Upper lobe of left lung (tissue), 6 donors: ENCODE data around the gene MYO1E. TPM values are rescaled to one million over a fixed set of nuclear protein-coding genes. Genes with fewer than 3 reads are reported as not detected.

ENCODE experiments used
- ATAC-seq, 2 donors: fragments of 200-7000 bp; cut with Tn5 transposase; one replicate each; pipeline ENCODE4 v1.9.1; 2022; ENCODE audit warnings: mild to moderate bottlenecking in 2 of 2, moderate library complexity in 2 of 2; ENCODE audit not compliant: low FRiP score in 2 of 2
- DNase-seq, 2 donors: peaks; one replicate each; pipeline ENCODE4 v3.0.0-alpha.2; 2019 to 2020
- H3K27ac ChIP-seq, 4 donors: fragments of 200-600 bp; sonication (generic); one replicate each; pipeline ENCODE4 v1.5.1; 2016 to 2019
- H3K27me3 ChIP-seq, 4 donors: fragments of 200-600 bp; sonication (generic); one replicate each; pipeline ENCODE4 v1.5.1; 2017 to 2019
- H3K36me3 ChIP-seq, 4 donors: fragments of 200-600 bp; sonication (generic); one replicate each; pipeline ENCODE4 v1.5.1; 2016 to 2019
- H3K4me1 ChIP-seq, 4 donors: fragments of 200-600 bp; sonication (generic); one replicate each; pipeline ENCODE4 v1.5.1; 2018 to 2019
- H3K4me3 ChIP-seq, 4 donors: fragments of 200-600 bp; sonication (generic); one replicate each; pipeline ENCODE4 v1.5.1; 2017 to 2019; ENCODE audit warnings: mild to moderate bottlenecking in 2 of 4, moderate library complexity in 1 of 4
- H3K9me3 ChIP-seq, 4 donors: fragments of 200-600 bp; sonication (generic); one replicate each; pipeline ENCODE4 v1.5.1; 2018 to 2019
- EP300 ChIP-seq, 4 donors: sonication (generic); formaldehyde crosslinking; IDR thresholded peaks; one replicate each; pipeline ENCODE4 v1.5.1; 2017; ENCODE audit warnings: antibody characterized with exemption in 4 of 4, control low read depth in 2 of 4
- POLR2A ChIP-seq, 4 donors: fragments of 450-650 bp; IDR thresholded peaks; one replicate each; pipeline ENCODE4 v1.5.1; 2016 to 2017; ENCODE audit warnings: antibody characterized with exemption in 4 of 4, mild to moderate bottlenecking in 2 of 4
- POLR2AphosphoS5 ChIP-seq, 2 donors: sonication (generic); formaldehyde crosslinking; IDR thresholded peaks; one replicate each; pipeline ENCODE4 v1.5.1; 2017; ENCODE audit warnings: antibody characterized with exemption in 2 of 2
- WGBS, 2 donors: methylation state at CpG; one replicate each; pipeline ENCODE4 v1.1.5; 2017 to 2018; 5-methylcytosine and 5-hydroxymethylcytosine counted together
- total RNA-seq, 6 donors: library from RNA; depleted of rRNA in 4 of 6; stranded (reverse); fragments of >200 nt in 4 of 6; gene quantifications; one replicate each; pipeline versions ENCODE4 v1.1.0 to v1.2.1, GENCODE V29; 2016 to 2021
- TF ChIP-seq, protein P1 (sequence below), 6 experiments: fragments of 450-650 bp in 4 of 6; fragments of 200-600 bp in 2 of 6; sonication (generic) in 2 of 6; IDR thresholded peaks; one replicate each; pipeline ENCODE4 v1.5.1; 2016 to 2019; ENCODE audit warnings: antibody characterized with exemption in 6 of 6
- donor health status: DM: no; HTN: no; CAD: no; lungs with moderate emphysema.
- donor health status: DM: no; HTN: yes; CAD: no; lungs with severe emphysema.

MYO1E gene
- total RNA-seq, 6 donors from 2014 or later, result 39.7 to 161 (median 71.9) TPM

DNA sequence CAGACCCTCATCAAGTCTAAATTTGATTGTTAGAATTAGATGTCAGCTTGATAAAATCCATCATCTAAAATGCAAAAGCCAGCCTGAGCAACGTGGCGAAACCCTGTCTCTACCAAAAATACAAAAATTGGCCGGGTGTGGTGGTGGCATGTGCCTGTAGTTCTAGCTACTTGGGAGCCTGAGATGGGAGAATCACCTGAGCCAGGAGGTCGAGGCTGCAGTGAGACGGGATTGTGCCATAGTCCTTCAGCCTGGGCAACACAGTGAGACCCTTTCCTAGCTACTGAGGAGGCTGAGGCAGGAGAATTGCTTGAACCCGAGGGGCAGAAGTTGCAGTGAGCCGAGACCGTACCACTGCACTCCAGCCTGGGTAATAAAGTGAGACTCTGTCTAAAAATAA, 69.5 kb downstream of the MYO1E start:
- no peaks in the 10 kb centered on the region for H3K36me3 ChIP-seq
- H3K27me3 ChIP-seq, result no peaks in the 10 kb centered on the region
- H3K4me1 ChIP-seq, result peaks cover 16 to 22% (median 20%) of the 10 kb centered on the region in 4 donors
- H3K27ac ChIP-seq, result no peak overlapping the region
- H3K9me3 ChIP-seq, result no peaks in the 10 kb centered on the region
- DNase-seq, result no peak
- WGBS, 2 donors, result 95 to 97% methylated on average over 8 of the region's 8 CpGs
- no peak for TF ChIP-seq EP300 (IDR thresholded peaks at IDR 0.05)
- H3K4me3 ChIP-seq, result no peak overlapping the region
- no peak for ATAC-seq

DNA sequence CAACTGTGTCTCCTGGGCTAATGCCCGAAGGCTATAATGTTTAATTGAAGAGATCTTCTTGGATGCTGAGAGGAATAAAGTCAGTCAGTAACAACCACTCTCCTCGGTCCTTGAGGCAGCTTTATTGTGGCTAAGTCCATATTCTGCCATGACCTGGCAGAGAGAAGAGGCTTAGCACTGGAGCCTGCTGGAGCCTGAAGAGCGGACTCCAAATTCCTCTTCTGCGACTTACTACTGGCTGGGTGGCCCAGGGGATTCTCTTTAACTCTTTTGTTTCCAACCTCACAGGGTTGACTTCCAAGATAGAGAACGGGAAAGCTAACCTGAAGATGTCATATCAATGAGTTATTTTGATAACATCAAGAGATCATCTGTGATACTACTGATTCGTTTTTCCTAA, 71.1 kb downstream of the MYO1E start:
- Histone ChIP-seq H3K9me3 (no peaks in the 10 kb centered on the region), H3K36me3 (no peaks in the 10 kb centered on the region), H3K27ac (no peak overlapping the region), H3K4me3 (no peak overlapping the region), H3K4me1 (peaks cover 16 to 22% (median 20%) of the 10 kb centered on the region in 4 donors), H3K27me3 (no peaks in the 10 kb centered on the region)
- 84 to 86% methylated on average over 6 of the region's 6 CpGs for WGBS, 2 donors
- DNase-seq (no peak), ATAC-seq (no peak)
- no peak for TF ChIP-seq POLR2AphosphoS5 (IDR thresholded peaks at IDR 0.05)
- TF ChIP-seq, protein P1, sequence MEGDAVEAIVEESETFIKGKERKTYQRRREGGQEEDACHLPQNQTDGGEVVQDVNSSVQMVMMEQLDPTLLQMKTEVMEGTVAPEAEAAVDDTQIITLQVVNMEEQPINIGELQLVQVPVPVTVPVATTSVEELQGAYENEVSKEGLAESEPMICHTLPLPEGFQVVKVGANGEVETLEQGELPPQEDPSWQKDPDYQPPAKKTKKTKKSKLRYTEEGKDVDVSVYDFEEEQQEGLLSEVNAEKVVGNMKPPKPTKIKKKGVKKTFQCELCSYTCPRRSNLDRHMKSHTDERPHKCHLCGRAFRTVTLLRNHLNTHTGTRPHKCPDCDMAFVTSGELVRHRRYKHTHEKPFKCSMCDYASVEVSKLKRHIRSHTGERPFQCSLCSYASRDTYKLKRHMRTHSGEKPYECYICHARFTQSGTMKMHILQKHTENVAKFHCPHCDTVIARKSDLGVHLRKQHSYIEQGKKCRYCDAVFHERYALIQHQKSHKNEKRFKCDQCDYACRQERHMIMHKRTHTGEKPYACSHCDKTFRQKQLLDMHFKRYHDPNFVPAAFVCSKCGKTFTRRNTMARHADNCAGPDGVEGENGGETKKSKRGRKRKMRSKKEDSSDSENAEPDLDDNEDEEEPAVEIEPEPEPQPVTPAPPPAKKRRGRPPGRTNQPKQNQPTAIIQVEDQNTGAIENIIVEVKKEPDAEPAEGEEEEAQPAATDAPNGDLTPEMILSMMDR (IDR thresholded peaks at IDR 0.05), result no peak
- no peak for TF ChIP-seq EP300 (IDR thresholded peaks at IDR 0.05)
- TF ChIP-seq POLR2A (IDR thresholded peaks at IDR 0.05), result no peak

DNA sequence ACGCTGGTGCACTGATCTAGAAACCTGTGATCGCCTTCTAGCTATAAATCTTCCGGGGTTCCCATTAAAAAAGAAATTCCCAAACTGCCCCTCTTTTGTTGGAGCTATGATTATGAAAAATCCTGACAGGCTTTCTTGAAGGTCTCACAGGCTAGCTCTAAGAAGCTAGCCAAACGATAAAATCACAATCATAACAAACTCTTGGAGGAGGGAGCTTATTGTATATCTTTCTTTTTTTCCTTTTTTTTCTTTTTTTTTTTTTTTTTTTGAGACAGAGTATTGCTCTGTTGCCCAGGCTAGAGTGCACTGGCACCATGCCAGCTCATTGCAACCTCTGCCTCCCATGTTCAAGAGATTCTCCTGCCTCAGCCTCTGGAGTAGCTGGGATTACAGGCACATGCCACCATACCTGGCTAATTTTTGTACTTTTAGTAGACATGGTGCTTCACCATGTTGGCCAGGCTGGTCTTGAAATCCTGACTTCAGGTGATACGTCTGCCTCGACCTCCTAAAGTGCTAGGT, 72.0 kb downstream of the MYO1E start:
- ATAC-seq (no peak), DNase-seq (peak in 1 of 2 donors; percentile 31)
- H3K9me3 ChIP-seq, result no peaks in the 10 kb centered on the region
- peak overlapping the region; percentile 59 to 72 (median 64) for H3K27ac ChIP-seq
- 32 to 35% methylated on average over 6 of the region's 6 CpGs for WGBS, 2 donors
- TF ChIP-seq, protein P1 (IDR thresholded peaks at IDR 0.05), result no peak
- TF ChIP-seq EP300 (IDR thresholded peaks at IDR 0.05) (no peak), POLR2AphosphoS5 (IDR thresholded peaks at IDR 0.05) (no peak), POLR2A (IDR thresholded peaks at IDR 0.05) (no peak)
- H3K4me3 ChIP-seq, result peak overlapping the region in 2 of 4 donors; percentile 23 to 27
- no peaks in the 10 kb centered on the region for H3K27me3 ChIP-seq
- peaks cover 25 to 30% (median 26%) of the 10 kb centered on the region in 4 donors for H3K4me1 ChIP-seq
- no peaks in the 10 kb centered on the region for H3K36me3 ChIP-seq

DNA sequence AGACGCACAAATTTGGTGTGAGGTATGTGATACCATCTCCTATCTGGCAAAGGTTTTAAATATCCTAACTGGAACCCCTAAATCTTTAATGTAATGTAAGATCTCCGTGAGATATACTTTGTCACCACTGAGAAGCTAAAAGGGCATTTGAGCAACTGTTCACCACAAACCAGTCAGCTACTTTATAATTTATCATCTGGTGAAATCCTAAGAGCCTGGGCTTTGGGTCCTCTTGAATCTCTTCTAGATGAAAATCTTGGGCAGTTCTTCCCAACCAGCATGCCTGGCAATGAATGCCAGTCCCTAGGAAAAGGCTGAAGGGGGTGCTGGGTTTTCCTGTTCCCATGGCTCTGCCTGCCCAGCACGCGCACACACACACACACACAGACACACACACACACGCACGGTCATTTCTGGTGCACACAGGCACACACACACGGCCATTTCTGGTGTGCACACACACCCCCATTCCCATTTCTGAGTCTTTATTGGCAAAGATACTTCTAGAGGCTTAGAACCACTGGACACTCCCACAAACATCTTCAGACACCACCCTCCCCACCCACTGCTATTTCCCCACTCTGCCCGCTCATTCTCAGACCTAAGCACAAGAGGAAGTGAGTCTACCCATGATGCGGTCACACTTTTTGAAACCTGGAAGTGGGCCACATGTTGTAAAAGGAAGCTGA, 72.6 kb downstream of the MYO1E start:
- DNase-seq (peak in 1 of 2 donors; percentile 92), ATAC-seq (peak; percentile 95 to 97)
- no peaks in the 10 kb centered on the region for H3K36me3 ChIP-seq
- H3K4me1 ChIP-seq, result peaks cover 23 to 36% (median 32%) of the 10 kb centered on the region in 4 donors
- H3K27ac ChIP-seq, result peak overlapping the region; percentile 59 to 72 (median 64)
- no peaks in the 10 kb centered on the region for H3K9me3 ChIP-seq
- TF ChIP-seq EP300 (IDR thresholded peaks at IDR 0.05) (peak in 1 of 4 donors; percentile 64), POLR2AphosphoS5 (IDR thresholded peaks at IDR 0.05) (peak; percentile 52 to 73), POLR2A (IDR thresholded peaks at IDR 0.05) (no peak)
- H3K27me3 ChIP-seq, result no peaks in the 10 kb centered on the region
- 23 to 26% methylated on average over 8 to 9 of the region's 9 CpGs for WGBS, 2 donors
- peak overlapping the region in 2 of 4 donors; percentile 23 to 27 for H3K4me3 ChIP-seq

DNA sequence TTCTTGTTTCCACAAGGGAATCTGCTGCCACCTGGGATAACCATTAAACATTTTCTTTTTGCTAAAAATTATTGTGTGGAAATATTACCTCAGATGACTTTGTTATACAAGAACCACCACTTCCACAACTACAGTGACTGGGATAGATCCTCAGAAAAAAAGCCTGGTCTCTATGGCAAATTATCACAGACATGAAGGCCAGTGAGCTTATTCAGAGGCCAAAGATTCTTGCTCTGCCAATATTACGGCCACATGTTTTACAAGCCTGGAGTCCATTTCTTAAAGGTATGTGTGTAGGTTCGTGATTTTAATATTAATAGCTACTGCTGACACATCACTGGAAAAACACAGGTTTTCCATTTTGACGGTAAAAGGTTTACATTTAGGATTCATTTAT, 73.8 kb downstream of the MYO1E start:
- ATAC-seq, result no peak
- Histone ChIP-seq H3K27ac (no peak overlapping the region), H3K4me3 (no peak overlapping the region), H3K36me3 (no peaks in the 10 kb centered on the region), H3K27me3 (no peaks in the 10 kb centered on the region), H3K9me3 (no peaks in the 10 kb centered on the region), H3K4me1 (peaks cover 23 to 41% (median 36%) of the 10 kb centered on the region in 4 donors)
- 91 to 96% methylated on average over 3 of the region's 3 CpGs for WGBS, 2 donors
- no peak for DNase-seq
- TF ChIP-seq POLR2AphosphoS5 (IDR thresholded peaks at IDR 0.05) (no peak), EP300 (IDR thresholded peaks at IDR 0.05) (no peak), POLR2A (IDR thresholded peaks at IDR 0.05) (no peak)
- TF ChIP-seq, protein P1 (IDR thresholded peaks at IDR 0.05), result no peak
